SHP77 (cell line): Measurements from ENCODE around the gene MBD2.
A peak's percentile ranks its signal among the peaks of the same experiment; 100 is the strongest.
"Not testable (repeated sequence)": the region's sequence is repeated elsewhere in the genome, so short reads cannot be mapped to it uniquely, and the experiment has no call there.

ENCODE experiments used
- DNase-seq, 2 experiments: peaks; one replicate each; lab custom pipeline; 2025; lab: John Stamatoyannopoulos, UW

The MBD2 gene

GRCh38 chr18:54238173-54238936, 13.9 kb upstream of the MBD2 start:
- DNase-seq = no peak

- no peak for DNase-seq
Measured at GRCh38 chr18:54235871-54236270, 11.4 kb upstream of the MBD2 start.

GRCh38 chr18:54233747-54234146, 9.3 kb upstream of the MBD2 start:
- no peak for DNase-seq

- no peak for DNase-seq
Measured at GRCh38 chr18:54233228-54233625, 8.8 kb upstream of the MBD2 start.

- no peak for DNase-seq
Measured at GRCh38 chr18:54232485-54233227, 8.2 kb upstream of the MBD2 start.

GRCh38 chr18:54229421-54230059, 5.1 kb upstream of the MBD2 start:
- DNase-seq = no peak

GRCh38 chr18:54228364-54228763, 3.9 kb upstream of the MBD2 start:
- DNase-seq = no peak

GRCh38 chr18:54223568-54224241, 764 bp downstream of the MBD2 start:
- DNase-seq = peak; percentile 0 to 38

- peak in 1 of 2 experiments; percentile 3 for DNase-seq
Measured at GRCh38 chr18:54222922-54223567, 1.4 kb downstream of the MBD2 start.

GRCh38 chr18:54220406-54220805, 4.1 kb downstream of the MBD2 start:
- no peak for DNase-seq

- DNase-seq = not testable (repeated sequence)
Measured at GRCh38 chr18:54218803-54219202, 5.7 kb downstream of the MBD2 start.

- DNase-seq = no peak
Measured at GRCh38 chr18:54218299-54218698, 6.2 kb downstream of the MBD2 start.

GRCh38 chr18:54217624-54218023, 6.8 kb downstream of the MBD2 start:
- no peak for DNase-seq

GRCh38 chr18:54215069-54215468, 9.4 kb downstream of the MBD2 start:
- DNase-seq = no peak

- DNase-seq = no peak
Measured at GRCh38 chr18:54210463-54210862, 14.0 kb downstream of the MBD2 start.

GRCh38 chr18:54209471-54210180, 14.8 kb downstream of the MBD2 start:
- no peak for DNase-seq

- no peak for DNase-seq
Measured at GRCh38 chr18:54206447-54206846, 18.0 kb downstream of the MBD2 start.

- no peak for DNase-seq
Measured at GRCh38 chr18:54205959-54206358, 18.5 kb downstream of the MBD2 start.

GRCh38 chr18:54205448-54205847, 19.0 kb downstream of the MBD2 start:
- DNase-seq = not testable (repeated sequence)

GRCh38 chr18:54204883-54205282, 19.6 kb downstream of the MBD2 start:
- no peak for DNase-seq

GRCh38 chr18:54203914-54204313, 20.6 kb downstream of the MBD2 start:
- DNase-seq = no peak
